Measurements from ENCODE around the gene ASH1L.
"Not testable (repeated sequence)": the region's sequence is repeated elsewhere in the genome, so short reads cannot be mapped to it uniquely, and the experiment has no call there.

DNA sequence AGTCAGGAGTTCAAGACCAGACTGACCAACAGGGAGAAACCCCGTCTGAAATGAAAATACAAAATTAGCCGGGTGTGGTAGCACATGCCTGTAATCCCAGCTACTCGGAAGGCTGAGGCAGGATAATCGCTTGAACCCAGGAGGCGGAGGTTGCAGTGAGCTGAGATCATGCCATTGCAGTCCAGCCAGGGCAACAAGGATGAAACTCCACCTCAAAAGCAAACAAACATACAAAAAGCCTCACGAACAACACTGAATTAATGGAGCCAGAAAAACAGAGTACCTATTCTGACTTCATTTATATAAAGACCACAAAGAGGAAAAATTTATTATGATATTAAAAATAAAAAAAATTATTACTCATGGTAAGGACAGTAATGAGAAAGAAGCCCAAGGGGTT, 75.7 kb downstream of the ASH1L start:
- TF ChIP-seq, protein P1, sequence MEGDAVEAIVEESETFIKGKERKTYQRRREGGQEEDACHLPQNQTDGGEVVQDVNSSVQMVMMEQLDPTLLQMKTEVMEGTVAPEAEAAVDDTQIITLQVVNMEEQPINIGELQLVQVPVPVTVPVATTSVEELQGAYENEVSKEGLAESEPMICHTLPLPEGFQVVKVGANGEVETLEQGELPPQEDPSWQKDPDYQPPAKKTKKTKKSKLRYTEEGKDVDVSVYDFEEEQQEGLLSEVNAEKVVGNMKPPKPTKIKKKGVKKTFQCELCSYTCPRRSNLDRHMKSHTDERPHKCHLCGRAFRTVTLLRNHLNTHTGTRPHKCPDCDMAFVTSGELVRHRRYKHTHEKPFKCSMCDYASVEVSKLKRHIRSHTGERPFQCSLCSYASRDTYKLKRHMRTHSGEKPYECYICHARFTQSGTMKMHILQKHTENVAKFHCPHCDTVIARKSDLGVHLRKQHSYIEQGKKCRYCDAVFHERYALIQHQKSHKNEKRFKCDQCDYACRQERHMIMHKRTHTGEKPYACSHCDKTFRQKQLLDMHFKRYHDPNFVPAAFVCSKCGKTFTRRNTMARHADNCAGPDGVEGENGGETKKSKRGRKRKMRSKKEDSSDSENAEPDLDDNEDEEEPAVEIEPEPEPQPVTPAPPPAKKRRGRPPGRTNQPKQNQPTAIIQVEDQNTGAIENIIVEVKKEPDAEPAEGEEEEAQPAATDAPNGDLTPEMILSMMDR (IDR thresholded peaks at IDR 0.05 in 2 of 3, conservative IDR thresholded peaks at IDR 0.05 in 1 of 3; ENCODE audit: borderline replicate concordance in 1 of 3, insufficient read depth in 1 of 3, low read depth in 2 of 3, low read length in 2 of 3) = not testable (repeated sequence)
- TF ChIP-seq ZNF274 (IDR thresholded peaks at IDR 0.05; ENCODE audit: low read depth, low read length); POLR2A (IDR thresholded peaks at IDR 0.05; ENCODE audit: borderline replicate concordance, extremely low read depth, insufficient read depth, insufficient read length); JUND (IDR thresholded peaks at IDR 0.05); POLR2AphosphoS5 (IDR thresholded peaks at IDR 0.05; ENCODE audit: low read depth, low read length); TCF7L2 (IDR thresholded peaks at IDR 0.05; ENCODE audit: borderline replicate concordance, extremely low read depth, insufficient read depth, insufficient read length); EZH2phosphoT487 (IDR thresholded peaks at IDR 0.05; ENCODE audit: borderline replicate concordance); YY1 (IDR thresholded peaks at IDR 0.05; ENCODE audit: extremely low read depth, insufficient replicate concordance, low read depth, low read length); EZH2 (IDR thresholded peaks at IDR 0.05); RAD21 (IDR thresholded peaks at IDR 0.05; ENCODE audit: low read depth): not testable (repeated sequence)
- TF ChIP-seq, protein P2, sequence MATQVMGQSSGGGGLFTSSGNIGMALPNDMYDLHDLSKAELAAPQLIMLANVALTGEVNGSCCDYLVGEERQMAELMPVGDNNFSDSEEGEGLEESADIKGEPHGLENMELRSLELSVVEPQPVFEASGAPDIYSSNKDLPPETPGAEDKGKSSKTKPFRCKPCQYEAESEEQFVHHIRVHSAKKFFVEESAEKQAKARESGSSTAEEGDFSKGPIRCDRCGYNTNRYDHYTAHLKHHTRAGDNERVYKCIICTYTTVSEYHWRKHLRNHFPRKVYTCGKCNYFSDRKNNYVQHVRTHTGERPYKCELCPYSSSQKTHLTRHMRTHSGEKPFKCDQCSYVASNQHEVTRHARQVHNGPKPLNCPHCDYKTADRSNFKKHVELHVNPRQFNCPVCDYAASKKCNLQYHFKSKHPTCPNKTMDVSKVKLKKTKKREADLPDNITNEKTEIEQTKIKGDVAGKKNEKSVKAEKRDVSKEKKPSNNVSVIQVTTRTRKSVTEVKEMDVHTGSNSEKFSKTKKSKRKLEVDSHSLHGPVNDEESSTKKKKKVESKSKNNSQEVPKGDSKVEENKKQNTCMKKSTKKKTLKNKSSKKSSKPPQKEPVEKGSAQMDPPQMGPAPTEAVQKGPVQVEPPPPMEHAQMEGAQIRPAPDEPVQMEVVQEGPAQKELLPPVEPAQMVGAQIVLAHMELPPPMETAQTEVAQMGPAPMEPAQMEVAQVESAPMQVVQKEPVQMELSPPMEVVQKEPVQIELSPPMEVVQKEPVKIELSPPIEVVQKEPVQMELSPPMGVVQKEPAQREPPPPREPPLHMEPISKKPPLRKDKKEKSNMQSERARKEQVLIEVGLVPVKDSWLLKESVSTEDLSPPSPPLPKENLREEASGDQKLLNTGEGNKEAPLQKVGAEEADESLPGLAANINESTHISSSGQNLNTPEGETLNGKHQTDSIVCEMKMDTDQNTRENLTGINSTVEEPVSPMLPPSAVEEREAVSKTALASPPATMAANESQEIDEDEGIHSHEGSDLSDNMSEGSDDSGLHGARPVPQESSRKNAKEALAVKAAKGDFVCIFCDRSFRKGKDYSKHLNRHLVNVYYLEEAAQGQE (IDR thresholded peaks at IDR 0.05; ENCODE audit: low read depth) = not testable (repeated sequence)
- TF ChIP-seq, protein P3, sequence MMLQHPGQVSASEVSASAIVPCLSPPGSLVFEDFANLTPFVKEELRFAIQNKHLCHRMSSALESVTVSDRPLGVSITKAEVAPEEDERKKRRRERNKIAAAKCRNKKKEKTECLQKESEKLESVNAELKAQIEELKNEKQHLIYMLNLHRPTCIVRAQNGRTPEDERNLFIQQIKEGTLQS (IDR thresholded peaks at IDR 0.05) = not testable (repeated sequence)
- TF ChIP-seq, protein P4, sequence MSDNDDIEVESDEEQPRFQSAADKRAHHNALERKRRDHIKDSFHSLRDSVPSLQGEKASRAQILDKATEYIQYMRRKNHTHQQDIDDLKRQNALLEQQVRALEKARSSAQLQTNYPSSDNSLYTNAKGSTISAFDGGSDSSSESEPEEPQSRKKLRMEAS (IDR thresholded peaks at IDR 0.05) = not testable (repeated sequence)

All from HCT116 (cell line).